K562 (cell line): Measurements from ENCODE around the gene CMTM1. TPM values are rescaled to one million over a fixed set of nuclear protein-coding genes. Genes with fewer than 3 reads are reported as not detected.

Experiments used
- ADNP ChIP-seq: fragments of 200-800 bp; sonication (Bioruptor generic); IDR thresholded peaks from 2 replicates; pipeline ENCODE4 v1.6.1; 2016; ENCODE audit warnings: missing genetic modification characterization, missing compliant biosample characterization
- CC2D1A ChIP-seq: fragments of 450-650 bp; IDR thresholded peaks from 2 replicates; pipeline ENCODE4 v1.6.1; 2017; ENCODE audit warnings: mild to moderate bottlenecking
- DPF2 ChIP-seq: fragments of 450-650 bp; IDR thresholded peaks from 2 replicates; pipeline ENCODE4 v1.6.1; 2016
- IRF2 ChIP-seq: sonication (generic); formaldehyde crosslinking; IDR thresholded peaks from 2 replicates; pipeline ENCODE4 v1.8.1; 2022; ENCODE audit warnings: mild to moderate bottlenecking, missing genetic modification reagents
- MXD1 ChIP-seq: fragments of 250-450 bp; sonication (Bioruptor Pico); IDR thresholded peaks from 2 replicates; pipeline ENCODE4 v1.8.0; 2021; ENCODE audit warnings: borderline replicate concordance, mild to moderate bottlenecking, moderate library complexity; ENCODE audit not compliant: poor library complexity, severe bottlenecking
- PKNOX1 ChIP-seq: fragments of 450-650 bp; IDR thresholded peaks from 2 replicates; pipeline ENCODE4 v1.6.1; 2016
- SMAD4 ChIP-seq: fragments of 250-450 bp; sonication (Bioruptor Pico); conservative IDR thresholded peaks from 2 replicates; pipeline ENCODE4 v1.8.0; 2021; ENCODE audit warnings: inconsistent platforms, mild to moderate bottlenecking, moderate library complexity
- STAG1 ChIP-seq: sonication (generic); formaldehyde crosslinking; IDR thresholded peaks from 2 replicates; pipeline ENCODE4 v1.5.0; 2020; ENCODE audit warnings: missing genetic modification reagents, borderline replicate concordance
- STAT6 ChIP-seq: sonication (generic); formaldehyde crosslinking; IDR thresholded peaks from 2 replicates; pipeline ENCODE4 v1.8.1; 2023; ENCODE audit warnings: mild to moderate bottlenecking, missing genetic modification reagents
- ZBTB26 ChIP-seq: fragments of 450-650 bp; formaldehyde crosslinking; IDR thresholded peaks from 2 replicates; pipeline ENCODE4 v1.4.0; 2022; ENCODE audit warnings: missing genetic modification characterization
- ZNF589 ChIP-seq: fragments of 200-800 bp; sonication (Bioruptor generic); IDR thresholded peaks from 2 replicates; pipeline ENCODE4 v1.6.1; 2016; ENCODE audit warnings: low read depth, missing genetic modification characterization, missing compliant biosample characterization
- ZNF609 ChIP-seq: sonication (generic); formaldehyde crosslinking; IDR thresholded peaks from 2 replicates; pipeline ENCODE4 v1.8.1; 2023; ENCODE audit warnings: missing genetic modification reagents, mild to moderate bottlenecking, borderline replicate concordance
- ZZZ3 ChIP-seq: fragments of 450-650 bp; IDR thresholded peaks from 2 replicates; pipeline ENCODE4 v1.6.1; 2016; ENCODE audit warnings: antibody characterized with exemption, mild to moderate bottlenecking, moderate library complexity
- polyA plus RNA-seq, 8 experiments: library from polyadenylated mRNA; depleted of rRNA in 4 of 8; stranded (reverse) in 5 of 8; unstranded in 3 of 8; fragments of >200 nt; fragmentation: Nextera tagmentation in 2 of 8; fragmentation: Illumina TruSeq in 1 of 8; extraction: Ambion mirVana in 2 of 8; extraction: Trizol in 1 of 8; gene quantifications; 2 replicates each; pipeline versions ENCODE4 v1.2.1 to v1.2.3, GENCODE V29; 2011 to 2014; ENCODE audit warnings: inconsistent platforms in 1 of 8, missing spikeins in 1 of 8
- total RNA-seq, 7 experiments: library from RNA; depleted of rRNA in 6 of 7; stranded (reverse); fragments of >200 nt in 6 of 7; fragmentation: Illumina TruSeq in 2 of 7; extraction: Trizol in 2 of 7; gene quantifications; 2 replicates each; pipeline versions ENCODE4 v1.2.1 to v1.2.3, GENCODE V29; 2011 to 2021; ENCODE audit warnings: low replicate concordance in 1 of 7

The CMTM1 gene
- total and polyA plus RNA-seq, 9 of the 15 experiments (the other 6 are each of a cell fraction or from before 2014, with no cell fraction given), result 0.25 to 2.6 (median 1.1) TPM; not detected in 2

- TF ChIP-seq ZZZ3 (no peak), ZNF609 (no peak), DPF2 (peak; percentile 53; the same call in 1 of the 2 replicates), ZNF589 (CRISPR knock-in tag) (peak; percentile 29; the same call in 1 of the 2 replicates), IRF2 (no peak), MXD1 (CRISPR knock-in tag) (no peak), STAG1 (no peak), CC2D1A (no peak), ADNP (tag) (no peak), STAT6 (CRISPR knock-in tag) (no peak), ZBTB26 (CRISPR knock-in tag) (no peak), PKNOX1 (0 out of 2 replicates have a peak, but pooled peaks have one; percentile 11), SMAD4 (CRISPR knock-in tag) (peak; percentile 81)
- TF ChIP-seq, all 486 proteins: peak for 36
These were observed 44.1 kb upstream of the CMTM1 start (continued) for GRCh38 chr16:66521951-66522771.
